GM12801 (cell line): Measurements from ENCODE around the gene RGS19.

Experiments used
- CTCF ChIP-seq: IDR thresholded peaks from one replicate; pipeline ENCODE4 v1.5.1; 2011; ENCODE audit warnings: control low read depth; ENCODE audit not compliant: insufficient read length; ENCODE audit errors: extremely low read depth

Gene RGS19

GRCh38 chr20:64057628-64058498 is 21.5 kb downstream of the RGS19 start:
- no peak for TF ChIP-seq CTCF

- no peak for TF ChIP-seq CTCF
Observed at GRCh38 chr20:64056889-64057627, 22.3 kb downstream of the RGS19 start.

- TF ChIP-seq CTCF, result no peak
Observed at GRCh38 chr20:64056639-64056888, 22.8 kb downstream of the RGS19 start.

GRCh38 chr20:64055893-64056638 is 23.3 kb downstream of the RGS19 start:
- TF ChIP-seq CTCF, result no peak

GRCh38 chr20:64055396-64055892 is 23.9 kb downstream of the RGS19 start:
- no peak for TF ChIP-seq CTCF

GRCh38 chr20:64053841-64054661 is 25.3 kb downstream of the RGS19 start:
- TF ChIP-seq CTCF, result no peak
